Fibroblast of skin of left quadriceps (primary cell): Measurements from ENCODE around the gene GGCX.

Experiments
- DNase-seq, 2 experiments: peaks; one replicate each; pipeline ENCODE4 v3.0.0-alpha.2; 2013; ENCODE audit warnings: low read depth in 2 of 2

The GGCX gene

GRCh38 chr2:85516653-85517389, 44.5 kb downstream of the GGCX start:
- DNase-seq, result no peak

GRCh38 chr2:85514323-85514722, 47.0 kb downstream of the GGCX start:
- no peak for DNase-seq

GRCh38 chr2:85511008-85511811, 50.1 kb downstream of the GGCX start:
- DNase-seq, result no peak

DNA sequence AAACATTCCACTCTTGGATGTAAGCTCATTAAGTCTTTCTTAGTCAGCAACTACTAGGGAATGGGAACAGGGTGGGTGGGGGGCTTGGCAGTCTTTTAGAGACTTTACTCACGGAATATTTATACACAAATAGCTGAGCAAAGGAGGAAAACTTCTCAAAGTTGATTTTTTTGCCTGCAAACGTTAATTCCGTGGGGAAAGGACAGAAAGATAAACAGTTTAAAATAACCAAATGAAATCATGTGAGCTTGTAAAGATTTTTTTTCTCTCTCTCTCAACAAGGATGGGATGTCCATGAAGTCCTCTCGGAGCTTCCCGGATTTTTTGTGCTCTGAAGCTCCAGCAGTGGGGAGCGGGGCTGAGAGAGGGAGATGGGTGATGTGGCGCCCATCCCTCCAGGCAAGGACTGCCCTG, 54.5 kb downstream of the GGCX start:
- DNase-seq, result no peak

DNA sequence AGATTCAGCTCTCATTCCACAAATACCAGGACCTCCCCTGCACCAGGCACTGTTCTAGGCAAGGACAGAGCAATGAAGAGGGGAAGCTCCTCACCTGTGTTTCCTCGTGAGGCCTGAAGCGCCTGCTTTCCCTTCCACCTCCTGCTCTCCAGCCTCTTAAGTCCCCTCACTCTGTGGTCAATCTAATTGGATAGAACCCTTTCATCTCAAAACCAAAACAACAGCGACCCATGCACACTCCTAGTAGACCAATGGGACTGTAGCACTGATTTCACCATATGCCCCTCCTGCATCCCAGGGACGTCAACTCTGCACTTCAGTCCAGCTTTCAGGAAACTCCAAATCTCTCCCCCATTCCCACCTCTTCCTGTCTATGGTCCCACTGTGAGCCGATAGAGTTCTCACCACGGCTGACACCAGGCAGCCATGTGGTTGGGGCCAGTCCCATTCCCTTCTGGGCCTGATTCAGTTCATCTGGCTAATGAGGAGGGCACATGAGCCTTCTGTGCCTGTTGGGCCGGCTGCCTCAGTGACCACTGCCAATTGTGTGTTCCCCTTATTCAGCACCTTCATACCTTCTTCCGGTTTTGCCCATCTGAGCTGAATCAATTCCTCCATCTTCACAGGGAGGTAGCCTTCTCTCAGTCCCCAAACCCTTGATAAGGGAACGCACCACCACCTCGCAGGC, 55.6 kb downstream of the GGCX start:
- no peak for DNase-seq

DNA sequence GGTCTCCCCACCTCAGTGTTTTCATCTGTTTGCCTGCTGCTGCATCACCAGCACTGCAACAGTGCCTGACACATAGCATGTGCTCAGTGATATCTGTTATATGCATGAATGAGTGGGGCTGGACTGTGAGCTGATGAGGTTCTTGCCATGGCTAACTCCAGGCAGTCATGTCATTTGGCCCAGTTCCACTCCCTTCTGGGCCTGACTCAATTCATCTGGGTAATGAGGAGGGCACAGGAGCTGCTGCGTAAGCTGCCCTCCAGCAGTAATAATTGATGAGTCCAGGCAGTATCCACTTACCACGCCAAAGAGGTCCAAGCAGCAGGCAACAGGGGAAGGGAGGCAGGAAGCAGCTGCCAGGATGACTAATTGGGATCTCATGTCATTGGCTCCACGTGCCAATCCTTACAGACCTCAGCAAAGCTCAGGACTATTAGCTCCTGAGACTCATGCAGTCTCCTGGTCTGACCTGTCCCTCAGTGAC, 56.5 kb downstream of the GGCX start:
- peak; percentile 53 to 55 for DNase-seq

DNA sequence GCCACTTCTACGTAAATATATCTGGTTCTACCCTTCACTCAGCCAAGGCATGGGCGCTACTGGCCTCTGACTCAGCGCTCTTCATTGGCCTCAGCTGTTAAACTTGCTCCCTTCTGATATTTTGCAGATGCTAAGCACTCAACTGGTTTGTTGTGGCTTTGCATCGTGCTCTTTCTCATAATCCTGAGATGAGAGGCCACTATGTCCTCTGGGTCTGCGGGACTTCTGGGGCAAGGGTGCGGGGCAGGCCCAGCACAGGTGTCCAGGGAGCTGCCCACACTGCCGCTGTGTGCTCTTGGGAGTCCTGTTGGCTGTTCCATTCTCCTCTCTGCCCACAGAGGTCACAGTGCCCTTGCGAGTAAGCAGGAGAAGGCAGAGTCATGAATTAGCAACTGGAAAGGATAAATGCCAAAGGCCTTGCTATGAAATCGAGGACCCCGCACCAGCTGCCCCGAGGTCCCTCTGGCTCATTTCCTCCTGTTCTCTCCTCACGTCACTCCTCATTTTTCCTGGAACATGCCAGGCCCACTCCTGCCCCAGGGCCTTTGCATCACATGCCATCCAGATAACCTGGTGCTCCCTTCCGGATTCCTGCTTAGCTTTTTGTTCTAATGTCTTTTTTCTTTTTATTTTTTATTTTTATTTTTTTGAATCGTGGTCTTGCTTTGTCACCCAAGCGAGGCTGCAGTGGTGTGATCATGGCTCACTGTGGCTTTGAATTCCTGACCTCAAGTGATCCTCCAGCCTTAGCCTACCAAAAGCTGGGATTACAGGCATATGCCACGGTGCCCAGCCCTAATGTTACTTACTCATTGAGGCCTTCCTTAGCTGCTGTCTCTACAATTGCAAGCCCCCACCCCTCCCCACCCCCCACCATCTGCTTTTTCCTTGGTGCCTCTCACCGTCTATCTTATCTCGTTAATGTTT, 57.2 kb downstream of the GGCX start:
- DNase-seq, result no peak

- no peak for DNase-seq
These were observed 58.0 kb downstream of the GGCX start for GRCh38 chr2:85503168-85503850.

DNA sequence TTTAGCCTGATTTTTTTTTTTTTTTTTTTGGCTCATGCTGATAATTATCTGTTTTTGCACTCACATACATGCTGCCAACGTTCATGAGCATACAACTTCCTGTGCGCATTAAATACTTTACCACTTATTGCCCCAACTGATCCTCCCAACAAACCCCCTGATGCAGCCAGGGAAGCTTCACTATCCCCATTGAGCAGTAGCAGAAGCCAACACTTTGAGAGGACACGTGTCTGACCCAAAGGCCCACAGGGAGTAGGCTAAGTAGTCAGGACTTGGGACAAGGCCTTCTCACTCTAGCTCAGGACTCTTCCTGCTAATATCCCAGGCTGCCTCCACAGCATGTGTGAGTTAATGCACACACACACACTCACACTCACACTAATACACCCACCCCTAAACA, 58.6 kb downstream of the GGCX start:
- no peak for DNase-seq

- no peak for DNase-seq
These were observed 60.0 kb downstream of the GGCX start for GRCh38 chr2:85501248-85501647.

DNA sequence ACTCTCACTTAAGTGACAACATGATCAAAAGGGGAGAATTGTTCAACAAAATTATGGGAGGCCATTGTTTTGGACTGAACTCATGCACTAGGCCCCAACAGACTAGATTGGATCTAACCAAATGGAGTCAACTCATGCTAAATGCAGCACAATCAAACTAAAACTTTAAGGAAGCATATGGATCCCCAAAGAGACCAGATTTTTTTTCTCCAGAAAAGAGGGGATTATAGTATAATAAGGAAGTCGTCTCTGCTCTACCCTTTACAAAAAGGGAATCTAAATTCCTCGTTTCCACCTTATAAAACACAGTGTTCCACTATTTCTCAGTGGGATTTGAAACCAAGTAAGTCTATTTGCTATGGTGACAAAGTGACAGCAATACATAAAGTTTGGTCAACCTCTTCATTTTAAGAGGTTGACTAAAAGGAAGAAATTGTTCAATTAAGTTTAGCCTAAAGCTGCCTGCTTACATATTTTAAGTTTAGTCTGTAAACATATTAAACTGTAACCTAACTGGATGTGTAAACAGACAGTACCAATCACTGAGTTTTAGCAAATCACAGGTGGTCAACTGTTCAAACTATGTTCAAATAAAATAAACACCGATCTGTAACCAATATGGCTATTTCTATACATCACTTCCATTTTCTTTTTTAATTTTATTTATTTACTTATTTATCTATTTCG, 63.2 kb downstream of the GGCX start:
- DNase-seq, result no peak

- no peak for DNase-seq
These were observed 64.9 kb downstream of the GGCX start for GRCh38 chr2:85496436-85496835.
